Activated CD4-positive, alpha-beta memory T cell treated with anti-CD3 and anti-CD28 coated beads for 36 hours (primary cell): ENCODE measurements around the gene DPT. TPM values are rescaled to one million over a fixed set of nuclear protein-coding genes. Genes with fewer than 3 reads are reported as not detected.

Experiments
- CTCF ChIA-PET: fragments of 350-600 bp; sonication (Branson Sonifier 250); formaldehyde crosslinking; loops from one replicate; lab custom pipeline; 2021; ENCODE audit warnings: antibody characterized with exemption, inconsistent platforms; lab: Charles Lee
- POLR2A ChIA-PET: fragments of 350-600 bp; sonication (Branson Sonifier 250); formaldehyde crosslinking; loops from one replicate; lab custom pipeline; 2021; ENCODE audit warnings: antibody characterized with exemption; lab: Charles Lee
- DNase-seq: peaks from one replicate; pipeline ENCODE4 v3.0.0-alpha.2; 2020
- H3K27ac Mint-ChIP-seq: one replicate; pipeline ENCODE4 v1.8.0; 2021; ENCODE audit warnings: mixed read lengths
- H3K27me3 Mint-ChIP-seq: one replicate; pipeline ENCODE4 v1.8.0; 2021; ENCODE audit warnings: mixed read lengths
- H3K36me3 Mint-ChIP-seq: one replicate; pipeline ENCODE4 v1.8.0; 2021; ENCODE audit warnings: mixed read lengths
- H3K4me1 Mint-ChIP-seq: one replicate; pipeline ENCODE4 v1.8.0; 2021; ENCODE audit warnings: low read depth, mixed read lengths
- H3K4me3 Mint-ChIP-seq: one replicate; pipeline ENCODE4 v1.8.0; 2021; ENCODE audit warnings: mild to moderate bottlenecking, mixed read lengths
- H3K9me3 Mint-ChIP-seq: one replicate; pipeline ENCODE4 v1.8.0; 2021; ENCODE audit warnings: mixed read lengths
- intact Hi-C: fragments of 100-400 bp; cut with micrococcal nuclease; formaldehyde crosslinking; loops from one replicate; pipeline ENCODE4 v1.15.1; 2023
- total RNA-seq, 2 experiments: library from RNA; stranded (reverse); gene quantifications; one replicate each; pipeline ENCODE4 v1.2.3, GENCODE V29; 2021

Gene DPT
- total RNA-seq, 2 experiments from 2014 or later, result not detected

- CTCF ChIA-PET, result no interaction called here
- DNase-seq, result no peak
- intact Hi-C loops, result no loop called here
These were observed 30.1 kb upstream of the DPT start for GRCh38 chr1:168759077-168759476.

GRCh38 chr1:168758503-168758902 lies 29.5 kb upstream of the DPT start:
- Mint-ChIP-seq H3K4me3 (no peak overlapping the region), H3K9me3 (no peaks in the 10 kb centered on the region), H3K27ac (no peak overlapping the region), H3K27me3 (peaks cover 2% of the 10 kb centered on the region), H3K4me1 (peaks cover 2% of the 10 kb centered on the region), H3K36me3 (no peaks in the 10 kb centered on the region)
- POLR2A ChIA-PET, result no interaction called here
- CTCF ChIA-PET, result interaction anchor here (1.5 kb wide), 1 partner anchor 155 kb away, joined by 3 read pairs; no protein-coding TSS in a partner anchor
- intact Hi-C loops, result no loop called here
- DNase-seq, result no peak

More at GRCh38 chr1:168759077-168759476, 30.1 kb upstream of the DPT start:
- H3K9me3 Mint-ChIP-seq, result no peaks in the 10 kb centered on the region
- H3K4me3 Mint-ChIP-seq, result no peak overlapping the region
- H3K4me1 Mint-ChIP-seq, result peaks cover 2% of the 10 kb centered on the region
- peaks cover 2% of the 10 kb centered on the region for H3K27me3 Mint-ChIP-seq
- POLR2A ChIA-PET, result no interaction called here
- H3K27ac Mint-ChIP-seq, result no peak overlapping the region
- H3K36me3 Mint-ChIP-seq, result no peaks in the 10 kb centered on the region

GRCh38 chr1:168755800-168756418 lies 26.9 kb upstream of the DPT start:
- H3K27me3 Mint-ChIP-seq, result peaks cover 16% of the 10 kb centered on the region
- CTCF ChIA-PET, result no interaction called here

GRCh38 chr1:168752171-168752832 lies 23.3 kb upstream of the DPT start:
- Mint-ChIP-seq H3K4me1 (no peaks in the 10 kb centered on the region), H3K9me3 (no peaks in the 10 kb centered on the region), H3K27me3 (peaks cover 21% of the 10 kb centered on the region), H3K36me3 (no peaks in the 10 kb centered on the region), H3K27ac (no peak overlapping the region), H3K4me3 (no peak overlapping the region)
- intact Hi-C loops, result no loop called here
- ChIA-PET POLR2A (no interaction called here), CTCF (no interaction called here)
- DNase-seq, result no peak

More at GRCh38 chr1:168755800-168756418, 26.9 kb upstream of the DPT start:
- H3K4me1 Mint-ChIP-seq, result no peaks in the 10 kb centered on the region
- intact Hi-C loops, result no loop called here
- H3K27ac Mint-ChIP-seq, result no peak overlapping the region
- no peaks in the 10 kb centered on the region for H3K9me3 Mint-ChIP-seq
- H3K36me3 Mint-ChIP-seq, result no peaks in the 10 kb centered on the region
- no peak for DNase-seq
- POLR2A ChIA-PET, result no interaction called here
- H3K4me3 Mint-ChIP-seq, result no peak overlapping the region

- Mint-ChIP-seq H3K27me3 (peaks cover 22% of the 10 kb centered on the region), H3K27ac (no peak overlapping the region)
These were observed 22.2 kb upstream of the DPT start for GRCh38 chr1:168751195-168751650.

GRCh38 chr1:168742994-168743650 lies 14.1 kb upstream of the DPT start:
- ChIA-PET POLR2A (no interaction called here), CTCF (no interaction called here)
- no peaks in the 10 kb centered on the region for H3K4me1 Mint-ChIP-seq
- H3K4me3 Mint-ChIP-seq, result no peak overlapping the region
- no peaks in the 10 kb centered on the region for H3K9me3 Mint-ChIP-seq
- DNase-seq, result no peak
- no peaks in the 10 kb centered on the region for H3K36me3 Mint-ChIP-seq
- H3K27me3 Mint-ChIP-seq, result peaks cover 1% of the 10 kb centered on the region
- no peak overlapping the region for H3K27ac Mint-ChIP-seq
- intact Hi-C loops, result no loop called here

More at GRCh38 chr1:168751195-168751650, 22.2 kb upstream of the DPT start:
- CTCF ChIA-PET, result no interaction called here
- DNase-seq, result no peak
- H3K9me3 Mint-ChIP-seq, result no peaks in the 10 kb centered on the region
- POLR2A ChIA-PET, result no interaction called here
- H3K36me3 Mint-ChIP-seq, result no peaks in the 10 kb centered on the region
- no peaks in the 10 kb centered on the region for H3K4me1 Mint-ChIP-seq
- intact Hi-C loops, result no loop called here
- H3K4me3 Mint-ChIP-seq, result no peak overlapping the region

GRCh38 chr1:168742386-168742785 lies 13.4 kb upstream of the DPT start:
- intact Hi-C loops, result no loop called here
- Mint-ChIP-seq H3K9me3 (no peaks in the 10 kb centered on the region), H3K27me3 (peaks cover 1% of the 10 kb centered on the region), H3K4me1 (no peaks in the 10 kb centered on the region), H3K36me3 (no peaks in the 10 kb centered on the region), H3K27ac (no peak overlapping the region), H3K4me3 (no peak overlapping the region)
- ChIA-PET CTCF (interaction anchor here (0.6 kb wide), 1 partner anchor 141 kb away, joined by 3 read pairs; no protein-coding TSS in a partner anchor), POLR2A (no interaction called here)
- no peak for DNase-seq

GRCh38 chr1:168739908-168740307 lies 10.9 kb upstream of the DPT start:
- Mint-ChIP-seq H3K4me3 (no peak overlapping the region), H3K9me3 (no peaks in the 10 kb centered on the region), H3K4me1 (no peaks in the 10 kb centered on the region), H3K36me3 (no peaks in the 10 kb centered on the region), H3K27ac (no peak overlapping the region), H3K27me3 (peaks cover 4% of the 10 kb centered on the region)
- ChIA-PET POLR2A (no interaction called here), CTCF (no interaction called here)
- no peak for DNase-seq
- intact Hi-C loops, result no loop called here

- no peak overlapping the region for H3K4me3 Mint-ChIP-seq
- intact Hi-C loops, result no loop called here
- DNase-seq, result no peak
- no peaks in the 10 kb centered on the region for H3K4me1 Mint-ChIP-seq
- no peaks in the 10 kb centered on the region for H3K9me3 Mint-ChIP-seq
- CTCF ChIA-PET, result no interaction called here
- no peak overlapping the region for H3K27ac Mint-ChIP-seq
- no peaks in the 10 kb centered on the region for H3K36me3 Mint-ChIP-seq
- peaks cover 4% of the 10 kb centered on the region for H3K27me3 Mint-ChIP-seq
- POLR2A ChIA-PET, result no interaction called here
These were observed 7.5 kb upstream of the DPT start for GRCh38 chr1:168736520-168736919.

- H3K27me3 Mint-ChIP-seq, result peaks cover 4% of the 10 kb centered on the region
- ChIA-PET CTCF (no interaction called here), POLR2A (no interaction called here)
- no peak for DNase-seq
- no peaks in the 10 kb centered on the region for H3K4me1 Mint-ChIP-seq
- H3K27ac Mint-ChIP-seq, result no peak overlapping the region
- intact Hi-C loops, result no loop called here
- H3K36me3 Mint-ChIP-seq, result no peaks in the 10 kb centered on the region
- no peaks in the 10 kb centered on the region for H3K9me3 Mint-ChIP-seq
- no peak overlapping the region for H3K4me3 Mint-ChIP-seq
These were observed 7.0 kb upstream of the DPT start for GRCh38 chr1:168735974-168736373.

- CTCF ChIA-PET, result no interaction called here
- H3K27me3 Mint-ChIP-seq, result peaks cover 4% of the 10 kb centered on the region
- no peaks in the 10 kb centered on the region for H3K4me1 Mint-ChIP-seq
- no peak overlapping the region for H3K4me3 Mint-ChIP-seq
- H3K27ac Mint-ChIP-seq, result no peak overlapping the region
- no peaks in the 10 kb centered on the region for H3K9me3 Mint-ChIP-seq
- no peak for DNase-seq
- intact Hi-C loops, result no loop called here
- POLR2A ChIA-PET, result no interaction called here
- no peaks in the 10 kb centered on the region for H3K36me3 Mint-ChIP-seq
These were observed 5.9 kb upstream of the DPT start for GRCh38 chr1:168734946-168735345.

GRCh38 chr1:168734271-168734670 lies 5.3 kb upstream of the DPT start:
- POLR2A ChIA-PET, result no interaction called here
- Mint-ChIP-seq H3K9me3 (no peaks in the 10 kb centered on the region), H3K27ac (no peak overlapping the region), H3K4me1 (no peaks in the 10 kb centered on the region), H3K36me3 (no peaks in the 10 kb centered on the region), H3K27me3 (peaks cover 4% of the 10 kb centered on the region), H3K4me3 (no peak overlapping the region)
- no peak for DNase-seq
- intact Hi-C loops, result no loop called here
- CTCF ChIA-PET, result no interaction called here
